Neural cell (in vitro differentiated cells): ENCODE results near the gene TFF2.

Experiments
- CTCF ChIP-seq: fragments of 450-650 bp; IDR thresholded peaks from 2 replicates; pipeline ENCODE4 v1.5.1; 2014; ENCODE audit warnings: antibody characterized with exemption, mild to moderate bottlenecking, moderate library complexity; ENCODE audit not compliant: poor library complexity, severe bottlenecking
- EZH2 ChIP-seq: fragments of 200-600, 300-800 bp; shearing (Covaris generic), sonication (generic); IDR thresholded peaks from 2 replicates; pipeline ENCODE4 v1.6.1; 2014; ENCODE audit warnings: antibody characterized with exemption, low read length, borderline replicate concordance, mild to moderate bottlenecking; ENCODE audit not compliant: insufficient read depth, poor library complexity, severe bottlenecking
- SMC3 ChIP-seq: fragments of 450-650 bp; conservative IDR thresholded peaks from 2 replicates; pipeline ENCODE4 v1.6.1; 2014; ENCODE audit warnings: antibody characterized with exemption, mild to moderate bottlenecking, moderate library complexity; ENCODE audit not compliant: poor library complexity
- TAF1 ChIP-seq: IDR thresholded peaks from 2 replicates; pipeline ENCODE4 v1.6.1; 2012; ENCODE audit warnings: low read depth

GRCh38 chr21:42350318-42350910 is 380 bp downstream of the TFF2 start:
- TF ChIP-seq CTCF (no peak), EZH2 (no peak), TAF1 (no peak), SMC3 (no peak)
